ENCODE results near the gene RNF144A.

DNA sequence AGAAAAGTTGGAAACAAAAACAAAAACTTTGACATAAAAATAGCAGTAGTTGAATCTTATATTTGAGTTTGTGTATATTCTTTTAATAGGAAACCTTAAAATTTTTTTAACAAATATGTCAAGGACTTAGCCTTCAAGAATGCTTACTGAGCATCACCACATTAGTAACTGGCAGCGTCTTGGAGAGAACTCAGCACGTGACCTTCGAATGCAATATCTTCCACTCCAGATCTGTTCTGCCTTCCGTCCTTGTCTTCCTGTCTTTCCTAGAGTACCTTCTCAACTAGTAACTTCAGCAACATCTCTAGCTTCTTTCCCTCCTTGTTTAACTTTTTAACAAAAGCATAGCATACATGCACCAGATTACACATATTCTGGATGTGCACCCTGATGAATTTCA is 38.7 kb upstream of the RNF144A start:
- TF ChIP-seq, protein P1, sequence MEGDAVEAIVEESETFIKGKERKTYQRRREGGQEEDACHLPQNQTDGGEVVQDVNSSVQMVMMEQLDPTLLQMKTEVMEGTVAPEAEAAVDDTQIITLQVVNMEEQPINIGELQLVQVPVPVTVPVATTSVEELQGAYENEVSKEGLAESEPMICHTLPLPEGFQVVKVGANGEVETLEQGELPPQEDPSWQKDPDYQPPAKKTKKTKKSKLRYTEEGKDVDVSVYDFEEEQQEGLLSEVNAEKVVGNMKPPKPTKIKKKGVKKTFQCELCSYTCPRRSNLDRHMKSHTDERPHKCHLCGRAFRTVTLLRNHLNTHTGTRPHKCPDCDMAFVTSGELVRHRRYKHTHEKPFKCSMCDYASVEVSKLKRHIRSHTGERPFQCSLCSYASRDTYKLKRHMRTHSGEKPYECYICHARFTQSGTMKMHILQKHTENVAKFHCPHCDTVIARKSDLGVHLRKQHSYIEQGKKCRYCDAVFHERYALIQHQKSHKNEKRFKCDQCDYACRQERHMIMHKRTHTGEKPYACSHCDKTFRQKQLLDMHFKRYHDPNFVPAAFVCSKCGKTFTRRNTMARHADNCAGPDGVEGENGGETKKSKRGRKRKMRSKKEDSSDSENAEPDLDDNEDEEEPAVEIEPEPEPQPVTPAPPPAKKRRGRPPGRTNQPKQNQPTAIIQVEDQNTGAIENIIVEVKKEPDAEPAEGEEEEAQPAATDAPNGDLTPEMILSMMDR (IDR thresholded peaks at IDR 0.05): no peak
- TF ChIP-seq ZFX (IDR thresholded peaks at IDR 0.05; ENCODE audit: borderline replicate concordance): no peak
